Measurements from ENCODE around the gene HSCB. TPM values are rescaled to one million over a fixed set of nuclear protein-coding genes. Genes with fewer than 3 reads are reported as not detected.
"Not testable (repeated sequence)": the region's sequence is repeated elsewhere in the genome, so short reads cannot be mapped to it uniquely, and the experiment has no call there.

HSCB gene
- polyA plus RNA-seq, 1 donor = 23.2 TPM

- no peak for DNase-seq
Observed at GRCh38 chr22:28791841-28792490, 50.1 kb downstream of the HSCB start.

DNA sequence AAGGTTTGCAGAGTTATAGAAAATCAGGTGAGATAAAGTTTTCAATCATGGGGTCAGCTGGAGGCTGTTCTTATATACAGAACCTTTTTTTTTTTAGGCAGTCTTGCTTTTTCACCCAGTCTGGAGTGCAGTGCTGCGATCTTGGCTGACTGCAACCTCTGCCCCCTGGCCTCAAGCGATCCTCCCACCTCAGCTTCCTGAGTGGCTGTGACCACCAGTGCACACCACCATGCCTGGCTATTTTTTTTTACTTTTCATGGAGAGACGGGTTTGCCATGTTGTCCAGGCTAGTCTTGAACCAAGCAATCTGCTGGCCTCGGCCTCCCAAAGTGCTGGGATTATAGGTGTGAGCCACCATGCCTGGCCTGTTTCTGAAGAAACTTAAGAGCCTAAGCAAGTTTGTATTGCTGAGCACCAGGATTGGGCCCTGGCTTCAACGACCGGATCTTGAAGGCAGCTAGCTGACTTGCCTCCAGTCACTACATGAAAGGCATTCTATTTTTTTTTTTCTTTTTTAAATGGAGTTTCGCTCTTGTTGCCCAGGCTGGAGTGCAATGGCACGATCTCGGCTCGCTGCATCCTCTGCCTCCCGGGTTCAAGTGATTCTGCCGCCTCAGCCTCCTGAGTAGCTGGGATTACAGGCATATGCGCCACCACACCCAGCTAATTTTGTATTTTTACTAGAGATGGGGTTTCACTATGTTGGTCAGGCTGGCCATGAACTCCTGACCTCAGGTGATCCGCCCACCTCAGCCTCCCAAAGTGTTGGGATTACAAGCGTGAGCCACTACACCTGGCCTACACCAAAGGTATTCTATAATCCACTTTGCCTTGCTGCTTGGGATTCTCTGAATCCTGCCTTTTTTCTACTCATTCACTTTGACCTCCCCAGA is 50.9 kb downstream of the HSCB start:
- DNase-seq = no peak

DNA sequence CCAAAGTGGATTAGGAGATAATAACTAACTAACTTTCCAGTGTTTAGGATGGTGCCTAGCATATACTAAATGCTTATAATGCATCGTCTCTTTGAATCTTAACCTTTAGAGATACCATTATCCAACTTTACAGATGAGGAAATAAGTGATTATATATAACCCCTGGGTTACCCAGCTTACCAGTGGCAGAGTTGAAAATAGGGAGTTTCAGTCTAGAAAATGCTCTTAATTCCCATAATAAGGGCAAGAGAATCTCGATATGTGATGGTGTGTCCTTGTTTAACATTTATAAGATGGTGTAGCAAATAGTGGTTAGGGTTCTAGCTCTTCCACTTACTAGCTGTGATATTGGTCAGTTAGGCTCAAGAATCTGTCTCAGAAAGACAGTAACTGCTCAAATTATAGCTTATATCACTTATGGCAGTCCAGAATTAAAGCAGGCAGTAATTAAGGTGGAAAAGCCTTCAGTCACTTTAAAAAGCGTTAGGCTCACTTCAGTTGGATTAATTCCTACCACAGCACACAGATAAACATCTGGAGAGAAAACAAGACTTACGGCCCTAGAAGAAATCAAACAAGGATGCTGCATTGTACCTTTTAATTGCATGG is 52.2 kb downstream of the HSCB start:
- no peak for DNase-seq

DNA sequence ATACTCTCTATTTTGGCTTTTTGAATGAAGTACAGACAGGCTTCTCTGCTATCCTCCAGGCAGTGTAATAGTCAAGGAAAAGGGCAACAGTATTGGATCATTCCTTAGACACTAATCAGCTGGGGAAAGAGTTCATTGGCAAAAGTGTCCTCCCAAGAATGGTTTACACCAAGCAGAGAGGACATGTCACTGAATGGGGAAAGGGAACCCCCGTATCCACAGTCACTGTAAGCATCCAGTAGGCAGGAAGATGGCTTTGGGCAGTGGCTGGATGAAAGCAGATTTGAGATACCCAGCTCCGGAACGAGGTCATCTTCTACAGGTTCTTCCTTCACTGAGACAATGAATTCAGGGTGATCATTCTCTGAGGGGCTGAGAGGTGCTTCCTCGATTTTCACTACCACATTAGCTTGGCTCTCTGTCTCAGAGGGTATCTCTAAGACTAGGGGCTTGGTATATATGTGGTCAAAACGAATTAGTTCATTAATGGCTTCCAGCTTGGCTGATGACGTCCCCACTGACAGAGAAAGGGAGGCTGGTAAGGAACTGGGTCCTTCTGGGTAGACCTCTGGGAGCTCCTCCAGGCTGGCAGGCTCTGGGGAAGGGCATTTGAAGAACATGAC is 53.3 kb downstream of the HSCB start:
- DNase-seq = no peak

GRCh38 chr22:28795932-28796856 is 54.4 kb downstream of the HSCB start:
- no peak for DNase-seq

GRCh38 chr22:28798810-28799605 is 57.2 kb downstream of the HSCB start:
- peak; percentile 74 for DNase-seq

DNA sequence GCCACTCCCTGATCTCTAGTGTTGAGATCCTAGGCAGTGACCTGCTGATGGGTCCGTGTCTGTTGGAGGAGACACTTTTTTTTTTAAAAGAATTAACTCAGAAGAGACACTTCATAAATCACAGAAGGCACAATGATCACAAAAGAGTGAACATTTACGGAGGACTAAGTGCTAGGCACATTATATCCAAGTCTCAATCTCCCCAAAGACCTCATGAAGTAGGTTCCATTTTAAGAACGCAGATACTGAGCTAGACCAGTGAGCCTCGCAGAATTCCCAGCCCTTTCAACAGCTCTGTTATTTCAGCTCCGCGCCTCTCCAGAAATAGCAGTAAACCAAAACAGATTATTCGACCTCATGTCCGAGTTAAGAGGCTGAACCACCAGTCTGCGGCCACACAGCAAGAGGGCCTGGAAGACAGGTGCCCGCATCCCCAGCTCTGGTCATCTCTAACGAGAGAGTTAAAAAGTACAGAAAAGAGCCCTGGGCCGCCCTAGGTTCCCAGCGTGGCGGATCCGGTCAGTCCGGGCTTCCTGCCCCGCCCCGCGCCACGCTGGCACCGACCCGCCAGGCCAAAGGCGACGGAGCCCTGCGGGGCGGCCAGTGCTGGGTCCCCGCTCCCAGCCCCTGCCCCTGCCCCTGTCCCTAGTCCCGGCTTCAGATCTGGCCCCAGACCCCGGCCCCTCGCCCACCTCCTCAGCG is 57.9 kb downstream of the HSCB start:
- peak; percentile 75 for DNase-seq

- peak; percentile 99 for DNase-seq
Observed at GRCh38 chr22:28800308-28801041, 58.6 kb downstream of the HSCB start, which contains the start of gene XBP1. Gene XBP1 (minus strand): TSS chr22:28800569.

DNA sequence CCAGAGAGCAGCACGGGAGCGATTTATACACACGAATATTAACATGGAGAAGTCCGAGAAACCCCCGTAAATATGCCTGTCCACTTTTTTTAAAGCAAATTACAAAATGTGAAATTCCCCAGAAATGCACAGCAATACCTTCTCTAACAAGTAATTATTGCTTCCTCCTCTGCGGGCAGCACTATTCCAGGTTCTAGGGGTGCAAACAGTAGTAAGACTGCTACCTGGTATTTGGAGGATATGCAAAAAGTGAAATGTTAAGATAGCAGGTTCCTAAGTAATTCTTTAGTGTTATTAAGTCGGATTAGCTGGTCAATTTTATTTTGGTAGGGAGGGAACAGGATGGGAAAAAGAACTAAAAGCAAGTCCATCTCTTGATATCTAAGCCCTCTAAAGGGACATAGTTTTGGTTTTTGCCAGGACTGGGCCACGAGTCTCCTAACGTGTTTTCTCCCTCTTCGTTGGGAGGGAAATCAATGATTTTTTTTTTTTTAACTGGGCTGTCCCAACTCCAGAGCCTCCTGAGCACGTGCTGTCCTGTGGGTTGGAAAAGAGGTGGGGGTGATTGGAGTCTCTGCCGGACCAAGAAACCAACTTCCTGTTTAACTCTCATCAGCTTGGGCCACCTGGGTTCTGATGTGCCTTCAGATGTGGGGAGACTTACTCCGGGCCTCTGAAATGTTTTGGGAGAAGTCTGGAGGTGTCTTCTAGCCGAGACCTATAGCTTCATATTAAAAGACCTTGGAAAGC is 60.2 kb downstream of the HSCB start:
- DNase-seq = no peak

DNA sequence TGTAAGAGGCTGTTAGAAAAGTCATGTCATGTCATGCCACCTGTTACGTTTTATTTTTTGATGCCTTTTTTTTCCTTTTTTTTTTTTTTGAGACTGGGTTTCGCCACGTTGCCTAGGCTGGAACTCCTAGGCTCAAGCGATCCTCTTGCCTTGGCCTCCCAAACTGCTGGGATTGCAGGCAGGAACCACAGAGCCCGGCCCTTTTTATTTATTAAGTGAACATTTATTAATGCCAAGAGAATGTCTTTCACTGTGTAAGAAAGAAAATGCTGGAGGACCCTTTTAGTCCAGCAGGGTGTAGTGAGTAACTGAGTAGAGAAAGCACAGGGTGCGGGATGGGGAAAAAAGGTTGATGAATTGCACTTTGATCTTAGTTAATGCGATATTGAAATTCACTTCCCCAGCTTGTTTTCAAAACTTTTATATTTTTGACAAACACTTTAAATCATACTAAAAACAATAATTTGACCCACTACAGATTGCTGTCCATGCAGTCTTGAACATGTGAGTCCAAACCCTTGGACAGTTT is 60.8 kb downstream of the HSCB start:
- DNase-seq = no peak

GRCh38 chr22:28805426-28805825 is 63.6 kb downstream of the HSCB start:
- DNase-seq = not testable (repeated sequence)

Other genes with a start within 250 kb of the HSCB start
- 30.7 TPM for gene TTC28, start 62.2 kb upstream of the HSCB start, polyA plus RNA-seq (ENCODE audit: insufficient read length)
- gene CHEK2, start 219 bp upstream of the HSCB start, polyA plus RNA-seq (ENCODE audit: insufficient read length) = 7.0 TPM
- 21.3 TPM for gene CCDC117, start 30.7 kb downstream of the HSCB start, polyA plus RNA-seq (ENCODE audit: insufficient read length)
- gene XBP1, start 58.5 kb downstream of the HSCB start, polyA plus RNA-seq (ENCODE audit: insufficient read length) = 50.4 TPM
- 11.7 TPM for gene ZNRF3, start 141.5 kb downstream of the HSCB start, polyA plus RNA-seq (ENCODE audit: insufficient read length)

All from hindlimb muscle (tissue), 1 donor.